B cell (primary cell): Measurements from ENCODE around the gene COL13A1. TPM values are rescaled to one million over a fixed set of nuclear protein-coding genes. Genes with fewer than 3 reads are reported as not detected.

Source experiments
- ATAC-seq: fragments of 200-7000 bp; cut with Tn5 transposase; one replicate; pipeline ENCODE4 v1.10.0; 2021; ENCODE audit warnings: low read depth, mild to moderate bottlenecking, moderate number of reproducible peaks, moderate library complexity
- CTCF ChIA-PET: fragments of 350-600 bp; sonication (Branson Sonifier 250); formaldehyde crosslinking; loops from one replicate; lab custom pipeline; 2021; ENCODE audit warnings: antibody characterized with exemption, inconsistent platforms; lab: Charles Lee
- POLR2A ChIA-PET: fragments of 350-600 bp; sonication (Branson Sonifier 250); formaldehyde crosslinking; loops from one replicate; lab custom pipeline; 2021; ENCODE audit warnings: antibody characterized with exemption; lab: Charles Lee
- DNase-seq: peaks from one replicate; pipeline ENCODE4 v3.0.0; 2013
- H2AFZ ChIP-seq: 2 replicates; pipeline ENCODE4 v1.6.1; 2012; ENCODE audit warnings: mild to moderate bottlenecking, low read depth, low read length; ENCODE audit not compliant: insufficient read depth, poor library complexity, severe bottlenecking
- H3K27ac ChIP-seq, 2 donors: 1 replicate in 1 of 2; 2 replicates in 1 of 2; pipeline ENCODE4 v1.5.1; 2012 to 2013; ENCODE audit warnings: low read length in 2 of 2, mild to moderate bottlenecking in 2 of 2, moderate library complexity in 1 of 2
- H3K27me3 ChIP-seq, 4 experiments: fragments of 200-600 bp in 1 of 4; sonication (generic) in 1 of 4; replicated peaks in 1 of 4; 1 replicate in 2 of 4; 2 replicates in 2 of 4; pipeline versions ENCODE4 v1.6.1 to v1.7.0; 2013 to 2016; ENCODE audit warnings: low read length in 3 of 4, mild to moderate bottlenecking in 2 of 4, mixed read lengths in 1 of 4, moderate library complexity in 1 of 4; ENCODE audit not compliant: insufficient read depth in 4 of 4, control insufficient read depth in 3 of 4; ENCODE audit errors: control extremely low read depth in 1 of 4
- H3K36me3 ChIP-seq, 2 experiments: replicated peaks in 1 of 2; 1 replicate in 1 of 2; 2 replicates in 1 of 2; pipeline versions ENCODE4 v1.6.1 to v1.7.1; 2013; ENCODE audit warnings: low read length in 1 of 2; ENCODE audit not compliant: insufficient read depth in 2 of 2, control insufficient read depth in 1 of 2; ENCODE audit errors: control extremely low read depth in 1 of 2, extremely low read depth in 1 of 2
- H3K4me1 ChIP-seq, 2 donors: fragments of 200-600 bp in 1 of 2; sonication (generic) in 1 of 2; 1 replicate in 1 of 2; 2 replicates in 1 of 2; pipeline versions ENCODE4 v1.5.1 to v1.6.1; 2013 to 2017; ENCODE audit warnings: low read length in 2 of 2; ENCODE audit not compliant: control insufficient read depth in 2 of 2, insufficient read depth in 2 of 2
- H3K4me2 ChIP-seq: replicated peaks from 2 replicates; pipeline ENCODE3; 2012; ENCODE audit warnings: mild to moderate bottlenecking, low read depth, low read length; ENCODE audit not compliant: poor library complexity, severe bottlenecking
- H3K4me3 ChIP-seq, 5 experiments: fragments of 200-600 bp in 1 of 5; sonication (generic) in 1 of 5; 1 replicate in 3 of 5; 2 replicates in 2 of 5; pipeline versions ENCODE4 v1.5.1 to v1.7.0; 2011 to 2016; ENCODE audit warnings: low read length in 4 of 5, mild to moderate bottlenecking in 4 of 5, low read depth in 2 of 5, control low read depth in 1 of 5, moderate library complexity in 1 of 5; ENCODE audit not compliant: insufficient read depth in 1 of 5; ENCODE audit errors: control extremely low read depth in 1 of 5, extremely low read depth in 1 of 5
- H3K79me2 ChIP-seq: fragments of 200-600 bp; sonication (generic); one replicate; pipeline ENCODE4 v1.6.0; 2016; ENCODE audit warnings: low read length; ENCODE audit not compliant: control insufficient read depth, insufficient read depth
- H3K9ac ChIP-seq: fragments of 200-600 bp; sonication (generic); 2 replicates; pipeline ENCODE4 v1.6.1; 2017; ENCODE audit warnings: mild to moderate bottlenecking, low read length, moderate library complexity
- H3K9me3 ChIP-seq, 3 donors: one replicate each; pipeline versions ENCODE4 v1.6.1 to v1.7.1; 2013; ENCODE audit warnings: low read length in 2 of 3; ENCODE audit not compliant: control insufficient read depth in 2 of 3, insufficient read depth in 1 of 3; ENCODE audit errors: control extremely low read depth in 1 of 3
- H4K20me1 ChIP-seq: 2 replicates; pipeline ENCODE4 v1.6.0; 2012; ENCODE audit warnings: mild to moderate bottlenecking, low read length; ENCODE audit not compliant: insufficient read depth, control insufficient read depth, poor library complexity, severe bottlenecking
- H3K27ac Mint-ChIP-seq: one replicate; pipeline ENCODE4 v1.8.0; 2021; ENCODE audit warnings: mixed read lengths
- H3K27me3 Mint-ChIP-seq: one replicate; pipeline ENCODE4 v1.8.0; 2021; ENCODE audit warnings: mixed read lengths
- H3K4me1 Mint-ChIP-seq: one replicate; pipeline ENCODE4 v1.8.0; 2021; ENCODE audit warnings: mixed read lengths
- H3K4me3 Mint-ChIP-seq: one replicate; pipeline ENCODE4 v1.8.0; 2021; ENCODE audit warnings: mixed read lengths
- H3K9me3 Mint-ChIP-seq: one replicate; pipeline ENCODE4 v1.8.0; 2022; ENCODE audit warnings: mixed read lengths; ENCODE audit not compliant: insufficient read depth
- EZH2 ChIP-seq: IDR thresholded peaks from 2 replicates; pipeline ENCODE4 v1.6.1; 2012; ENCODE audit warnings: borderline replicate concordance, low read depth, mild to moderate bottlenecking, moderate library complexity, low read length; ENCODE audit not compliant: insufficient read depth, poor library complexity, severe bottlenecking
- WGBS: methylation state at CpG from one replicate; pipeline ENCODE4 v1.1.5; 2013; ENCODE audit warnings: missing lambda C conversion rate; ENCODE audit not compliant: insufficient coverage; 5-methylcytosine and 5-hydroxymethylcytosine counted together
- intact Hi-C: fragments of 100-400 bp; cut with micrococcal nuclease; formaldehyde crosslinking; loops from one replicate; pipeline ENCODE4 v1.10.0; 2022
- polyA plus RNA-seq: library from polyadenylated mRNA; depleted of rRNA; stranded (reverse); fragments of >200 nt; gene quantifications from 2 replicates; pipeline ENCODE4 v1.2.3, GENCODE V29; 2012
- total RNA-seq, 2 donors: library from RNA; stranded (reverse); fragments of 120-200 nt in 1 of 2; gene quantifications; 1 replicate in 1 of 2; 2 replicates in 1 of 2; pipeline versions ENCODE4 v1.2.3 to v1.2.4, GENCODE V29; 2013 to 2022
- TF ChIP-seq, protein P1 (sequence below): fragments of 200-600 bp; IDR thresholded peaks from one replicate; pipeline ENCODE4 v1.8.0; 2022; ENCODE audit warnings: antibody characterized with exemption, mild to moderate bottlenecking

Gene COL13A1
- total and polyA plus RNA-seq, 2 donors (not counting 1 experiment from before 2014, with no cell fraction given) = not detected

DNA sequence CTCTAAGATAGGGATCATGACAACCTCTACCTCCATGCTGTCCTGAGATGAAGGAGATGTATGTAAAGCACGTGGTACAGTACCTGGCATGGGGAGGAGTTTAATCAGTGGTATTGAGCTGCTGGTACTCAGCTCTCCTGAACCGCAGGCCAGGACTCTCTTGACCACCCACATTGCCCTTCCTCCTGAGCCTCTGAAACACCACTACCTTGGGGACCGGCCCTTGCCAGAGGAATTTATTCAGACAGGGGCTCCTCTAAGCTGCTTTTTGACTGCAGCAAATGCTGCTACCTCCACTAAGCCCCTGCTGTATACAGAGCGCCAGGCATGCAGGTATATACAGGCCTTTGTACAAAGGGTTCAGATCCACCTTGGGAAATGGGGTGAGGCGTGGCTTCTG, 36.7 kb downstream of the COL13A1 start:
- CTCF ChIA-PET = no interaction called here
- no peaks in the 10 kb centered on the region for H3K36me3 ChIP-seq
- no peak for TF ChIP-seq EZH2
- TF ChIP-seq, protein P1, sequence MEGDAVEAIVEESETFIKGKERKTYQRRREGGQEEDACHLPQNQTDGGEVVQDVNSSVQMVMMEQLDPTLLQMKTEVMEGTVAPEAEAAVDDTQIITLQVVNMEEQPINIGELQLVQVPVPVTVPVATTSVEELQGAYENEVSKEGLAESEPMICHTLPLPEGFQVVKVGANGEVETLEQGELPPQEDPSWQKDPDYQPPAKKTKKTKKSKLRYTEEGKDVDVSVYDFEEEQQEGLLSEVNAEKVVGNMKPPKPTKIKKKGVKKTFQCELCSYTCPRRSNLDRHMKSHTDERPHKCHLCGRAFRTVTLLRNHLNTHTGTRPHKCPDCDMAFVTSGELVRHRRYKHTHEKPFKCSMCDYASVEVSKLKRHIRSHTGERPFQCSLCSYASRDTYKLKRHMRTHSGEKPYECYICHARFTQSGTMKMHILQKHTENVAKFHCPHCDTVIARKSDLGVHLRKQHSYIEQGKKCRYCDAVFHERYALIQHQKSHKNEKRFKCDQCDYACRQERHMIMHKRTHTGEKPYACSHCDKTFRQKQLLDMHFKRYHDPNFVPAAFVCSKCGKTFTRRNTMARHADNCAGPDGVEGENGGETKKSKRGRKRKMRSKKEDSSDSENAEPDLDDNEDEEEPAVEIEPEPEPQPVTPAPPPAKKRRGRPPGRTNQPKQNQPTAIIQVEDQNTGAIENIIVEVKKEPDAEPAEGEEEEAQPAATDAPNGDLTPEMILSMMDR = no peak
- no peak overlapping the region for H2AFZ ChIP-seq
- 96% methylated on average over 3 of the region's 5 CpGs for WGBS
- Mint-ChIP-seq H3K4me3 (no peak overlapping the region), H3K27ac (no peak overlapping the region), H3K4me1 (peaks cover 2% of the 10 kb centered on the region), H3K27me3 (peaks cover 19% of the 10 kb centered on the region), H3K9me3 (no peaks in the 10 kb centered on the region)
- intact Hi-C loops = no loop called here
- H3K9me3 ChIP-seq = no peaks in the 10 kb centered on the region
- ATAC-seq (no peak), DNase-seq (no peak)
- peaks cover 0 to 3% of the 10 kb centered on the region in 2 donors for H3K4me1 ChIP-seq
- no peak overlapping the region for H3K4me3 ChIP-seq
- POLR2A ChIA-PET = no interaction called here
- no peak overlapping the region for H3K4me2 ChIP-seq
- peaks cover 0 to 8% (median 0%) of the 10 kb centered on the region in 4 experiments for H3K27me3 ChIP-seq
- no peak overlapping the region for H3K27ac ChIP-seq
- H3K79me2 ChIP-seq = no peaks in the 10 kb centered on the region
- H4K20me1 ChIP-seq = no peaks in the 10 kb centered on the region
- no peak overlapping the region for H3K9ac ChIP-seq

DNA sequence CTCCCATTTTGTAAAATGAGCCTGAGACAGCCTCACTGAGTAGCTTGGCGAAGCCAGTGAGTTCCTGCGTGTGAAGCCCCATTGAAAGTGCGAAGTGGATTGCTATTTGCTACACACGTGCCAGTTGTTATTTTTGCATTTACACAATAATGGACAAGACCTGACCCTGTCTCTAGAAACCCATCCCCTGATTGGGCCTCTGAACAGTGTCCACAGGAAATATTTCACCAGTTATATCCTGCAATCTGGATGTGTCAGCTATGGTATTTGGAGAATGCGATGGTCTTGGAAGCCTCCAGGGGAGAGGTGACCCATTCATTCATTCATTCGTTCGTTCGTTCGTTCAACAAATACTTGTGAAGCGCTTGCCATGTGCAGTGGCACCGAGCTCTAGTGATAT, 37.1 kb downstream of the COL13A1 start:
- CTCF ChIA-PET = no interaction called here
- H3K4me1 Mint-ChIP-seq = peaks cover 2% of the 10 kb centered on the region
- TF ChIP-seq, protein P1 = no peak
- no peak for TF ChIP-seq EZH2
- POLR2A ChIA-PET = no interaction called here
- H3K79me2 ChIP-seq = no peaks in the 10 kb centered on the region
- H3K9me3 ChIP-seq = no peaks in the 10 kb centered on the region
- H3K9ac ChIP-seq = no peak overlapping the region
- no peak overlapping the region for H3K27ac ChIP-seq
- no peak overlapping the region for H3K4me3 ChIP-seq
- H3K4me1 ChIP-seq = peaks cover 0 to 3% of the 10 kb centered on the region in 2 donors
- no peak overlapping the region for H3K4me2 ChIP-seq
- H3K27me3 ChIP-seq = peaks cover 0 to 8% (median 0%) of the 10 kb centered on the region in 4 experiments
- intact Hi-C loops = no loop called here
- no peaks in the 10 kb centered on the region for H3K9me3 Mint-ChIP-seq
- no peak overlapping the region for H2AFZ ChIP-seq
- H4K20me1 ChIP-seq = no peaks in the 10 kb centered on the region
- ATAC-seq (no peak), DNase-seq (no peak)
- H3K27me3 Mint-ChIP-seq = peaks cover 18% of the 10 kb centered on the region
- H3K4me3 Mint-ChIP-seq = no peak overlapping the region
- 97% methylated on average over 8 of the region's 11 CpGs for WGBS
- no peaks in the 10 kb centered on the region for H3K36me3 ChIP-seq
- H3K27ac Mint-ChIP-seq = no peak overlapping the region
